22Rv1 (cell line): ENCODE measurements around the gene ESPNL.

Experiments
- CTCF ChIP-seq: fragments of 450-650 bp; IDR thresholded peaks from 2 replicates; pipeline ENCODE4 v1.5.1; 2017; ENCODE audit warnings: mild to moderate bottlenecking
- ZFX ChIP-seq: fragments of 450-650 bp; IDR thresholded peaks from 2 replicates; pipeline ENCODE4 v1.6.1; 2017; ENCODE audit warnings: antibody characterized with exemption, borderline replicate concordance

- TF ChIP-seq CTCF (no peak), ZFX (no peak)
Measured at GRCh38 chr2:238061315-238062202, 38.6 kb upstream of the ESPNL start.
